ENCODE results near the gene SCD. TPM values are rescaled to one million over a fixed set of nuclear protein-coding genes. Genes with fewer than 3 reads are reported as not detected.
"Not testable (repeated sequence)": the region's sequence is repeated elsewhere in the genome, so short reads cannot be mapped to it uniquely, and the experiment has no call there.

Gene SCD
- total RNA-seq, 1 experiment from 2014 or later: 267 TPM

DNA sequence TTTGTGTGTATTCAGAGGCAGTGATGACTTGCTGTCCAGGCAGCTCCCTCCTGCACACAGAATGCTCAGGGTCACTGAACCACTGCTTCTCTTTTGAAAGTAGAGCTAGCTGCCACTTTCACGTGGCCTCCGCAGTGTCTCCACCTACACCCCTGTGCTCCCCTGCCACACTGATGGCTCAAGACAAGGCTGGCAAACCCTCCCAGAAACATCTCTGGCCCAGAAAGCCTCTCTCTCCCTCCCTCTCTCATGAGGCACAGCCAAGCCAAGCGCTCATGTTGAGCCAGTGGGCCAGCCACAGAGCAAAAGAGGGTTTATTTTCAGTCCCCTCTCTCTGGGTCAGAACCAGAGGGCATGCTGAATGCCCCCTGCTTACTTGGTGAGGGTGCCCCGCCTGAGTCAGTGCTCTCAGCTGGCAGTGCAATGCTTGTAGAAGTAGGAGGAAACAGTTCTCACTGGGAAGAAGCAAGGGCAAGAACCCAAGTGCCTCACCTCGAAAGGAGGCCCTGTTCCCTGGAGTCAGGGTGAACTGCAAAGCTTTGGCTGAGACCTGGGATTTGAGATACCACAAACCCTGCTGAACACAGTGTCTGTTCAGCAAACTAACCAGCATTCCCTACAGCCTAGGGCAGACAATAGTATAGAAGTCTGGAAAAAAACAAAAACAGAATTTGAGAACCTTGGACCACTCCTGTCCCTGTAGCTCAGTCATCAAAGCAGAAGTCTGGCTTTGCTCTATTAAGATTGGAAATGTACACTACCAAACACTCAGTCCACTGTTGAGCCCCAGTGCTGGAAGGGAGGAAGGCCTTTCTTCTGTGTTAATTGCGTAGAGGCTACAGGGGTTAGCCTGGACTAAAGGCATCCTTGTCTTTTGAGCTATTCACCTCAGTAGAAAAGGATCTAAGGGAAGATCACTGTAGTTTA lies 15.8 kb downstream of the SCD start:
- no peak for DNase-seq (ENCODE audit: low spot score)

DNA sequence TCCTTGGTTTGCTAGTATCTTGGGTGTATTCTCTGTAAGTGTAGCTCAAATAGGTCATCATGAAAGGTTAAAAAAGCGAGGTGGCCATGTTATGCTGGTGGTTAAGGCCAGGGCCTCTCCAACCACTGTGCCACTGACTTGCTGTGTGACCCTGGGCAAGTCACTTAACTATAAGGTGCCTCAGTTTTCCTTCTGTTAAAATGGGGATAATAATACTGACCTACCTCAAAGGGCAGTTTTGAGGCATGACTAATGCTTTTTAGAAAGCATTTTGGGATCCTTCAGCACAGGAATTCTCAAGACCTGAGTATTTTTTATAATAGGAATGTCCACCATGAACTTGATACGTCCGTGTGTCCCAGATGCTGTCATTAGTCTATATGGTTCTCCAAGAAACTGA lies 17.1 kb downstream of the SCD start:
- DNase-seq (ENCODE audit: low spot score): no peak

DNA sequence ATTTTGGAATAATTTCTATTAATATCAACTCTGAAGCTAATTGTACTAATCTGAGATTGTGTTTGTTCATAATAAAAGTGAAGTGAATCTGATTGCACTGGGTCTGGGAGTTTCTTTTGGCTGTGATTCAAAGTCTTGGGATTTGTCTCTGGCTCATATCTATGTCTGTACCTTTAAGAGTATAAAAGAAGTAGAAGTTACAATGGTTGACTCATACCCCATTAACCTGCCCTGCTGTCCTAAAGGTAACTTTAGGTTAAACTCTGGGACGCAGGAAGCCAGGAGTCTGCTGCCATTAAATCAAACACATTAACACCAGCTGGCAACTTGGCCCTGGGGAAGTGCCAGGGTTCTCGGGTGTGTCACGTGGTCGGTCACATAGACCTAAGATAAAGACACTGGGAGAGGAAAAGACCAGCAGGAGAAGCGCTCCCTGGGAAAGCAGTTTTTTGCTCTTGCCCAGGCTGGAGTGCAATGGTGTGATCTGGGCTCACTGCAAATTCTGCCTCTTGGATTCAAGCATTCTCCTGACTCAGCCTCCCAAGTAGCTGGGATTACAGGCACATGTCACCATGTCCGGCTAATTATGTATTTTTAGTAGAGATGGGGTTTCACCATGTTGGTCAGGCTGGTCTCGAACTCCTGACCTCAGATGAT lies 17.8 kb downstream of the SCD start:
- DNase-seq (ENCODE audit: low spot score): peak; percentile 96

DNA sequence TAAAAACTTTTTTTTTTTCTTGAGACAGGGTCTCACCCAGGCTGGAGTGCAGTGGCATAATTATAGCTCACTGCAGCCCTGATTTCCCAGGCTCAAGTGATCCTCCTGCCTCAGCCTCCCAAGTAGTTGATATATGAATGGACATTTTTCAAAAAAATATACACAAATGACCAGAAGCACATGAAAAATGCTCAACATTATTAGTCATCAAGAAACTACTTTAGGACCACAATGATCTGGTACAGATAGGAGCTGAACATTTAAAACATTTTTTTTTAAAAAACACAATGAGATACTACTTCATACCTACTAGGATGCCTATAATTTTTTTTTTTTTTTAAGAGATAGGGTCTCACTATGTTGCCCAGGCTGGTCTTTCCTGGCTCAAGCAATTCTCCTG lies 21.7 kb downstream of the SCD start:
- no peak for DNase-seq (ENCODE audit: low spot score)

DNA sequence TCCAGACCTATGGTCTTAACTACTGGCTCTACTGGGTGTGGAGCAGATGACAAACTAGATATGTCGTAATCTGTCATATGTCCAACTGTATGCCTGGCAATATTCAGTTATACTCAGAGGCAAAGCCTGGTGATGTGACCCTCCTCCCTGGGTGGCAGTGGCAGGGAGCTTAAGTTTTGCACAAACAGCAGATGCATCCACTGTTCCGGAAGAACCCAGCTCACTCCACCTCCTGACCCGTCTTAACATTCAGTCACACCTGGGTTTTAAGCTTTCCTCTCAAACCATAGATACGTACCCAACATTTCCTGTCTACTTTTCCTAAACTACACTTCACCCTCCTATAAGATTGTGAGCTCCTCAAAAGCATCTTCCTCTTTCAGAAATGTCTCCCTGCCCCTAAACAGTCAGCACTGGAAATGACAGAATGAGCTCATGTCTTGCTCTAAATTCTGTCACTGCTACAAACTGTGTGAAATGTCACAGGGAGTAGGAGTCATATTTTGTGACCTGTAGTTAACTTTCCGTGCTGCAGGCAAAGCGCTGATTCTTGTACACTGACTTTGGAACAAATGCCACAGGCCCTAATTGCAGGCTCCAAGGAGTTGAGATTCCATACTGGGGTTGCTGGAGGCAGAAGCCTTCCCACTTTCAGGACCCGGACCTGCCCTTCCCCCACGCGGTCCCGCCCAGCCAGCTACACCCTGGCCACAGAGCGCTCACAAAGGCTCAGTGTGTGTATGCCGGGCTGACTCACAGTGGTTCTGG lies 23.9 kb downstream of the SCD start:
- DNase-seq (ENCODE audit: low spot score): peak; percentile 95

DNA sequence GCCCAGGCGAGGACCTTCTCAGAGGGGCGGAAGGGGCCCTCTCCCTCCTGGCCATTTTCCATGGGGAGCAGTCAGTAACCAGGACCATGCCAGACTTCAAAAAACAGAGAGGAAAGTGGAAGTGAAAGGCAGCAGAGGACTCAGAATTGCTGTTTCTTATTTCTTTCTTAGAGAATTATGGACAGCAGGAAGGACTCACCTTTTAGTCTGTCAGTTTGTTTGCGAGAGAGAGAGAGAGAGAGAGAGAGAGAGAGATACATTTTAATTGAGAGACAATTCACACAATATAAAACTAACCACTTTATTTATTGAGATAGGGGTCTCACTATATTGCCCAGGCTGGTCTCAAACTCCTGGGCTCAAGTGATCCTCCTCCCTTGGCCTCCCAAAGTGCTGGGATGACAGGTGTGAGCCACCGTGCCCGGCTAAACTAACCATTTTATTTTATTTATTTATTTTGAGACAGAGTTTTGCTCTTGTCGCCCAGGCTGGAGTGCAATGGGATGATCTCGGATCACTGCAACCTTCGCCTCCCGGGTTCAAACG lies 24.5 kb downstream of the SCD start:
- no peak for DNase-seq (ENCODE audit: low spot score)

DNA sequence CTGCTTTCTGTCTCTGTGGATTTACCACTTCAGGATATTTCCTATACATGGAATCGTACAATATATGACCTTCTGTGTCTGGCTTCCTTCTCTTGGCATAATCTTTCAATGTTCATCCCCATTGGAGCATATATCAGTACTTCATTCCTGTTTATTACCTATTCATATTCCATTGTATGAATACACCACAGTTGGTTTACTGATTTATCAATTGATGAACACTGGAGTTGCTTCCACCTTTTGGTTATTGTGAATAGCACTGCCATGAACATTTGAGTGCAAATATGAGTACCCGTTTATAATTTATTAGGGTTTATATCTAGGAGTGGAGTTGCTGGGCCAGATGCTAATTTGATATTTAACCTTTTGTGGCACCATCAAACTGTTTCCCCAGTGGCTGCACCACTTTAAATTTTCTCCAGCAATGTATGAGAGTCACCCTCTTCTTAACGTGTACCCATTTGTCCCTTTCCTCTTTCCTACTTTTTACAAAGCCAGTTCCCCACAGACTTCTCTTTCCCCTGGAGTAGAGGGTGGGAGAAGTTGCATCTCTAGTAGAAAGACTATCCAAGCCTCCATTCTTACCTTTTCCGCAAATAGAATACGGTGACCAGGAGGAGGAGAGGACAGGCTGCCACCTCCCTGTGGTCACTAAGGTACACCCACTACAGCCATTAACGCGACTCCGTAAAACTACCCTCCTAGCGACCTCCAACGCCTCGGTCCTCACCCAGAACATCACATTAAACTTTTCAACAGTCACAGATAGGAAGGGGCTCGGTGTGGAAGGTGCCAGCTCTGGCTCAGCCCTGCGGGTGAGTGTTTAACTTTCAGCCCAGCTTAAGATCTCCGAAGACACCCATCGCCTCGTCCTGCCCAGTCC lies 25.6 kb downstream of the SCD start:
- peak; percentile 70 for DNase-seq (ENCODE audit: low spot score)

DNA sequence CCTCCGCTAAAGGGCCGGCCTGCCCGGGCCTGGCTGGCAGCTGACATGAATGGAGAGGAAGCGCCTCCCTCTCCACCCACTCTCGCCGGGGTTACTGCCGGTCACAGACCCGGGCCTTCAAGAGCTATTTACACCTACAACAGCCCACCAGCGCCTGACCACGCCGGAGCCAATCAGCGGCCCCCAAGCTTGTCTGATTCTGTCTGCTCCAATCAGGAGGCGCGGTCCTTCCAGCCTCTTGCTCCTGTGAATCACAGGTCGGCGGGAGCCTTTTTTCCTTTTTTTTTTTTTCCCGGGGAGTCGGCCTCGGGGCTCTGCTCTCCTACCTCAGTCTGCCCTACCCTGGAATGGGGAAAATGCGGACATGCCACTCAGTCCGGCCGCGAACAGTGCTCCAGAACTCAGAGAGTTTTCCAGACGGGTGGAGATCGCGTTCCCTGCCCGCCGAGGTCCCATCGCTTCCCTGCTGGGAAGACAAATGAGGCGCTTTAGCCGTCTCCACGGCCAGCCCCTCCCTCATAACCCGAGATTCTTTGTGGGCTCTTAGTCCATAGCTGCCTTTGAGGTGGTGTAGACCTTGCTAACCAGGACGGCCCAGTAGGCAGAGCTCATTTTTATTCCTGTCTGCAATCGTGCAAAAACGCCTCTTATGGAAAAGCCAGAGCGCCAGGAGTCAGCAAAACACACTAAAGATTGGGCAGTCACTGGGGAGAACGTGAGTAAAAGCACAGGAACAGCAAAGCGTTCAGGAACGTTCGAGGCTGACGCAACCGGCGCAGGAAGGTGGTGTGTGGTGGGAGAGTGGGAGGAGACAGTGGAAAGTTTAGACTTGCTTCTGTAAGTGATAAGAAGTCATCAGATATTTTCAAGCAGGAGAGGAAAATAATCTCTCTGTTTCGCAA lies 26.5 kb downstream of the SCD start:
- peak; percentile 99 for DNase-seq (ENCODE audit: low spot score)

DNA sequence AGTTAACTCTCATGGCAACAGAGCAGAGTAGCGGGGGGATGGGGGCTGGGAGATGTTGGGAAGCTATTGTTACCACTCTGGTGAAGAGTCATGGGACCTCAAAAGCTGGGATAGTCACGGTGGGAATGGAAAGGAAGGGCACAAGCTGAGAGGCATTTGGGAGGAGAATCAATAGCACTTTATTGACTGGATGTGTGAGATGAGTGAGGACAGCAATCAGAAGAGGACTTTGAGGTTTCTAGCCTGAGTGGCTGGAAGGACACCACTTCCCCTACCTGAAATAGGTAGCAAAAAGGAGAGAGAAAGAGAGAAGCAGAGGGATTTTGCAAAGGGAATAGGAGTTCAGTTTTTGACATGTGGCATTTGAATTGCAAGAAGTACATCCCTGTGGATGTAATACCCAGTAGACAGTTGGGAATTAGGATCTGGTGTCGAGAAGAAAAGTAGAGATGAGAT lies 27.2 kb downstream of the SCD start:
- no peak for DNase-seq (ENCODE audit: low spot score)

DNA sequence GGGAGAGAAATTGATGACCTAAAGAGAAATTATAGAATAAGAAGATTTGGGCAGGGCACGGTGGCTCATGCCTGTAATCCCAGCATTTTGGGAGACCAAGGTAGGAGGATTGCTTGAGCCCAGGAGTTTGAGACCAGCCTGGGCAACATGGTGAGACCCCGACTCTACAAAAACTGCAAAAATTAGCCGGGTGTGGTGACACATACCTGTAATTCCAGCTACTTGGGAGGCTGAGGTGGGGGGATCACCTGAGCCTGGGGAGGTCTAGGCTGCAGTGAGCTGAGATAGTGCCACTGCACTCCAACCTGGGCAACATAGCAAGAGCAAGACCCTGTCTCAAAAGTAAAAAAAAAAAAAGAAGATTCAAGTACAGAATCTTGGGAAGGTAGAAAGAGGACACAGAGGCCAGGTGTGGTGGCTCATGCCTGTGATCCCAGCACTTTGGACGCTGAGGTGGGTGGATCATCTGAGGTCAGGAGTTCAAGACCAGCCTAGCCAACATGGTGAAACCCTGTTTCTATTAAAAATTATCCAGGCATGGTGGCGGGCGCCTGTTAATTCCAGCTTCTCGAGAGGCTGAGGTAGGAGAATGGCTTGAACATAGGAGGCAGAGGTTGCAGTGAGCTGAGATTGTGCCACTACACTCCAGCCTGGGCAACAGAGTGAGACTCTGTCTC lies 27.8 kb downstream of the SCD start:
- peak; percentile 36 for DNase-seq (ENCODE audit: low spot score)

DNA sequence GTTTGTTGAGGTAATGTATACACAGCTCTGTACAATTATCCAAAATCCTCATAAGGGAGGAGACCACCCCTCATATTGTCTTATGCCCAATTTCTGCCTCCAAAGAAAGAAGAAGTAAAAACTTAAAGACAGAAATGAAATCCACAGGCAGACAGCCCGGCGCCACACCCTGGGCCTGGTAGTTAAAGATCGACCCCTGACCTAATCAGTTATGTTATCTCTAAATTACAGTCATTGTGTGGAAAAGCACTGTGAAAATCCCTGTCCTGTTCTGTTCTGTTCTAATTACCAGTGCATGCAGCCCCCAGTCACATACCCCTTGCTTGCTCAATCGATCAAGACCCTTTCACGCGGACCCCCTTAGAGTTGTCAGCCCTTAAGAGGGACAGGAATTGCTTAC lies 29.6 kb downstream of the SCD start:
- DNase-seq (ENCODE audit: low spot score): not testable (repeated sequence)

DNA sequence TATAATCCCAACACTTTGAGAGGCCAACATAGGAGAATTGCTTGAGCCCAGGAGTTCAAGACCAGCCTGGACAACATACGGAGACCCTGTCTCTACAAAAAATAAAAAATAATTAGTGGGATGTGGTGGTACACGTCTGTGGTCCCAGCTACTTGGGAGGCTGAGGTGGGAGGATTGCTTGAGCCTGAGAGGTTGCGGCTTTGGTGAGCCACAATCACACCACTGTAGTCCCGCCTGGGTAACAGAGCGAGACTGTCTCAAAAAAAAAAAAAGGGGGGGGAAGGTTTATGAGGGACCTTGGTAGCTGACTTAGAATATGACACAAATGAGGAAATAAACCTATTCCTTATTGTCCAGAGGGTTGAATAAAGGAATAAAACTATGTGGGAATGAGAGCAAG lies 30.8 kb downstream of the SCD start:
- DNase-seq (ENCODE audit: low spot score): no peak

DNA sequence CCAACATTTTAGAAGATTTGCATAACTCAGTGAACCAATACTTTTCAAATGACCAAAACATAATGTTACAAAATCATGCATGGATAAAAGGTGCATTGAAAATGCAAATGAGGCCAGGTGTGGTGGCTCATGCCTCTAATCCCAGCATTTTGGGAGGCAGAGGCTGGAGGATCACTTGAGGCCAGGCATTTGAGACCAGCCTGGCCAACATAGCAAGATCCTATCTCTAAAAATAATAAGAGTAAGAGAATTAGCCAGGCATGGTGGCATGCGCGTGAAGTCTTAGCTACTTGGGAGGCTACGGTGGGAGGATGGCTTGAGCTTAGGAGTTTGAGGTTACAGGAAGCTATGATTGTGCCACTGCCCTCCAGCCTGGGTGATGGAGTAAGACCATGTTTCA lies 33.4 kb downstream of the SCD start:
- no peak for DNase-seq (ENCODE audit: low spot score)

DNA sequence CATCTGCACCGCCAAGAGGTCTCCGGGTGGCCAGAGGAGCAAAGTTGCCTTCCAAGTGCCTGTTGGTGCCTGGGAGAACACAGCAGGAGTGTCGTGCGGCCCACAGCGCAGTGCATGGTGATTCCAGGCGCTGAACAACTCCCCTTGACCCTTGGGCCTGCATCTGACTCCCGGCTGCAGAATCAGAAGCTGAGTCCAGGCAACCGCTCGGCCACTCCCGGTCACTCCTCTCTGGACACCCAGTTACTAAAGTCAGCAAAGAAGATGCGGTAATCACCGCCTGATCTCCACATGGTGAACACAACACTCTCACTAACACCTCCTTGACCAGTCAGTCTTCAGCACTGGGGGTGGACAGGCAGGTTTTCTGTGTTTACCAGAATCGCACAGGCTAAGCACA lies 35.5 kb downstream of the SCD start:
- no peak for DNase-seq (ENCODE audit: low spot score)

DNA sequence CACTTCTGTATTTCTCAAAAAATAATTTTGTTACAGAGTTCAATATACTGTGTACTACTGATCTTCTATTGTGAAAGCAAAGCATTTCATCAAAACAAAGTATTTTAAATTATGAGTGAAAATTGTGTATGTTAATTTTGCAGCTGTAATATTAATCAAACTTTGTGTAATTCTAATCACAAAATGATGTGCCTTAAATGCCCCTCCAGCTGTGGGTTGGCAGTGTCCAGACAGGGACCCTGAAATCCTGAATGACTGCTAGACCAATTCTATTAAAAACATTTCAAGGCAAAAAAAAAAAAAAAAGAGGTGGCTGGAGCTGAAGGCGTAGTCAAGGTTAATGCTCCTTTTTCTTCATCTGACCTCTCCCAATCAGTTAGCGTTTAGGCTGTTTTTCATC lies 36.2 kb downstream of the SCD start:
- DNase-seq (ENCODE audit: low spot score): no peak

DNA sequence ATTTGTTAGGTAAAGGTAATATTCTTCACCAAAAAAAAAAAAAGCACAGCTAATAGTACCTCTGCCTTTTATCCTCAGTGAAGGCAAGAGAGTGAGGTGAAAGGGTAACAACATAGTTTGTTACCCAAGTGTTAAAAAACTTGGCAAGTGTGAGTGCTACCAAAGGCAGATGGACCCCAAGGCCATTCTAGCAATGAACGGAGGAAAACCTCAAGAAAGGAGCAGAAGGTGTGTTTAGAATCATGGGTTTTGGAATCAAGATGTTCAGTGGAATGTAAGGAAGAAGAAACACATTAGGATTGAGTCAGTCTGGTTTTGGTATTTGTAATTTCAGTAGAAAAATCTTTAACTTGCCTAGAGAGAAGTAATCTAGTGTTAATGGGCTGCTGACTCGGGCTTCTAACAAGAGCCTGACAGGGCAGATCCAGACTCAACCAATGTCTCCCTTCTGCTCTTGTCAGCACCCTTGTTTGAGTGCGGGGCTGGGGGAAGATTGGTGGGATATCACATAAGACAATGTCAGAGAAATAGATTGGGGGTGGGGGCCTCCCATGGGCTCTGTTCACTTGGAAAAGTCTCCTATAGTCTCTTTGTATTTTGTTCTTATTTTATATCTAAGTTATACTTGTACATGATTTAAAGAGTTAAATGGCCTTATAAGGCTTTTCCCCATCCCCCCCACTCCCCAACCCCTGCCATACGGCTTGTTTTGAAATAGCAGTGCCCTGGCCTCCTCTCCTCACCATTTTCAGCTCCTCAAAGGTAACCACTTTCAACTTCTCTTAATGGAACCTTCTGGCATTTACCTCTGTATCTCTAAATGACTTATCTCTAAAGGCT lies 44.4 kb downstream of the SCD start:
- no peak for DNase-seq (ENCODE audit: low spot score)

DNA sequence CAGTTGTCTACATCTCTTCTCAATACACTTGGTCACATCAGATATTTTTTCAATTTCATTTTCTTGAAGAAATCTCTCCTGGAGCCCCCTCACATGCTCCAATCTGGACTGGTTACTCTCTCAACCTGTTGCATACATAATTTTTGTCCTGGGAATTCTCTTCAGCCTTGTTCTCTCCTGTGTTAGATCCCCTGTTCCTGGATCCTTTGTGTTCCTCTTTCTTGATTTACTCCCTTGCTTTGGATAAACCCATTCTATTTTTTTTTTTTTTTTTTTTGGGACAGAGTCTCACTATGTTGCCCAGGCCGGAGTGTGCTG lies 45.6 kb downstream of the SCD start:
- no peak for DNase-seq (ENCODE audit: low spot score)

DNA sequence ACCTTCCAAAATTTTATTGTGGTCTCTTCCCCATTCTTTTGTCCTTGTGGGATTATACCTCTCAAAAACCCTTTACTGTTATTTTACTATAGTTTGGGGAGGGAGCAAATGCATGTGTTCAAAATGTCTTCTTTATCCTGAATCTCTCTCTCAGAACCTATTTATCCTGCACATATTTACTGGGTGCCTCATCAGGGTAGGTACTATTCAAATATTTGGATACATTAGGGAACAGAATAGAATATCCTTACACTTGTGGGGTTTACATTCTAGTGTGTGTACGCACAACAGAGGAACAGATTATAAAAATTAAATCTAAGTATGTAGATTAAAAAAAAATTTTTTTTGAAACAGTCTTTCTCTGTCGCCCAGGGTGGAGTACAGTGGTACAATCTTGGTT lies 48.6 kb downstream of the SCD start:
- no peak for DNase-seq (ENCODE audit: low spot score)

DNA sequence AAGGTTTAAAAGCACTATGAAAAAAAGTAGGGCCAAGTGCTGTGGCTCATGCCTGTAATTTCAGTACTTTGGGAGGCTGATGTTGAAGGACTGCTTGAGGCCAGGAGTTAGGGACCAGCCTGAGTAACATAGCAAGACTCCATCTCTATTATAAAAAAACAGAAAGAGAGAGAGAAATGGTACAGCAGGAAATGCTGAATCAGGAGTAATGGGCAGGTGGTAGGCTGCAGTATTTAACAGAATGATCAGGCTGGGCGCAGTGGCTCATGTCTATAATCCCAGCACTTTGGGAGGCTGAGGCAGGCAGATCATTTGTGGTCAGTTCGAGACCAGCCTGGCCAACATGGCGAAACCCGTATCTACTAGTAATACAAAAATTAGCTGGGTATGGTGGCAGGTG lies 49.6 kb downstream of the SCD start:
- DNase-seq (ENCODE audit: low spot score): no peak

All from HT-29 (cell line).